ENCODE results near the gene MKX. TPM values are rescaled to one million over a fixed set of nuclear protein-coding genes. Genes with fewer than 3 reads are reported as not detected.

Gene MKX, protein sequence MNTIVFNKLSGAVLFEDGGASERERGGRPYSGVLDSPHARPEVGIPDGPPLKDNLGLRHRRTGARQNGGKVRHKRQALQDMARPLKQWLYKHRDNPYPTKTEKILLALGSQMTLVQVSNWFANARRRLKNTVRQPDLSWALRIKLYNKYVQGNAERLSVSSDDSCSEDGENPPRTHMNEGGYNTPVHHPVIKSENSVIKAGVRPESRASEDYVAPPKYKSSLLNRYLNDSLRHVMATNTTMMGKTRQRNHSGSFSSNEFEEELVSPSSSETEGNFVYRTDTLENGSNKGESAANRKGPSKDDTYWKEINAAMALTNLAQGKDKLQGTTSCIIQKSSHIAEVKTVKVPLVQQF
- not detected for total RNA-seq (2013)
- polyA plus RNA-seq = not detected
- not detected in 2 replicates for polyA minus RNA-seq
- total RNA-seq = 0 to 0.46 (median 0.08) reads per million in 11 experiments

DNA sequence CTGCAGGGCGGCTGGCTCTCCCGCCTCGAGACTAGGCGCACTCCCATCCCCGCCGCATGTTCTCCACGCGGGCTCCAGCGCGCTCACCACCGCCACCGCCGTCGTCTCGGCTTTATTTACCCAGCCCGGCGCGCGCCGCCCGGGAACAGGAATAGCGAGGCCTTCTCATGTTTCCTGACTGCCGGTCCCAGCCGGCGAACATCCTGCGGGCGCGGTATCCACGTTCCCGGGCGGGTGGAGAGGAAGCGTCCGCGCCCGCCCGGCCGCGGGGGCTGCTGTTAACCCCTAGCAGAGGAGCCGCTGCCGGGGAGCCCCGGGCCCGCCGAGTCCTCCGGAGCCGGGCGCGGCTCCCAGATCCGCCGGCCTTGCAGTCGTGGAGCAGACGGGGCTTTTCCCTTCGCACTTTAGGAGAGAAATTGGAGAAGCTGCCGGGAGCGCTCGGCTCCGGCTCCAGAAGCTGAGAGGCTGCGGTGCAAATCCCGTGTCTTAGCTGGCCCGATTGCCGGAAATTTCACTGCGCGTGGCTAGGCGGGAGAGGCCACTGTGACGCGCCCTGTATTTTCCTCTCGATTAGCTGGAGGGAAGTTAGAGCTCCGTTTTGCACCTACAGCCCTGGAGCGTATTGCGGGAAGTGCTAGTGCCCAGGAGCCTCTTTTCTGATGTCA is at the start of gene MKX:
Gene MKX (minus strand): TSS at position 88 of the 665 bp plus-strand sequence. CDS start 2,404 bp downstream, outside the sequence.
- Histone ChIP-seq H3K27ac (ENCODE audit: low read depth in 1 of 2, low read length in 2 of 2) (no peak within 1 kb of the TSS), H3K4me3 (replicated peaks in 1 of 3; ENCODE audit: low read depth in 2 of 3, low read length in 3 of 3) (peak within 1 kb of the TSS in 1 of 3 experiments; percentile 87), H3K27me3 (ENCODE audit: control insufficient read depth in 2 of 2, insufficient read depth in 2 of 2, low read length in 2 of 2) (peaks cover 84 to 95% of the 10 kb centered on the region in 2 donors), H4K20me1 (ENCODE audit: insufficient read depth, low read length) (no peaks in the 10 kb centered on the region), H3K9me3 (replicated peaks in 1 of 2; ENCODE audit: control insufficient read depth in 1 of 2, insufficient read depth in 1 of 2, low read length in 2 of 2) (peaks cover 0 to 43% of the 10 kb centered on the region in 2 donors), H2AFZ (ENCODE audit: insufficient read depth, low read depth, low read length, poor library complexity, severe bottlenecking) (peak within 1 kb of the TSS; percentile 60), H3K9ac (ENCODE audit: insufficient read depth, low read length, poor library complexity, severe bottlenecking) (peak within 1 kb of the TSS; percentile 9), H3K4me1 (ENCODE audit: control insufficient read depth in 1 of 2, insufficient read depth in 2 of 2, low read length in 2 of 2) (peaks cover 53 to 58% of the 10 kb centered on the region in 2 donors), H3K36me3 (replicated peaks in 1 of 2; ENCODE audit: control insufficient read depth in 1 of 2, insufficient read depth in 2 of 2, low read length in 2 of 2) (no peaks in the 10 kb centered on the region), H3K79me2 (ENCODE audit: insufficient read depth, low read length) (no peaks in the 10 kb centered on the region), H3K4me2 (replicated peaks; ENCODE audit: extremely low read depth, low read length, poor library complexity, severe bottlenecking) (peak within 1 kb of the TSS; percentile 98)
- TF ChIP-seq, protein P1, sequence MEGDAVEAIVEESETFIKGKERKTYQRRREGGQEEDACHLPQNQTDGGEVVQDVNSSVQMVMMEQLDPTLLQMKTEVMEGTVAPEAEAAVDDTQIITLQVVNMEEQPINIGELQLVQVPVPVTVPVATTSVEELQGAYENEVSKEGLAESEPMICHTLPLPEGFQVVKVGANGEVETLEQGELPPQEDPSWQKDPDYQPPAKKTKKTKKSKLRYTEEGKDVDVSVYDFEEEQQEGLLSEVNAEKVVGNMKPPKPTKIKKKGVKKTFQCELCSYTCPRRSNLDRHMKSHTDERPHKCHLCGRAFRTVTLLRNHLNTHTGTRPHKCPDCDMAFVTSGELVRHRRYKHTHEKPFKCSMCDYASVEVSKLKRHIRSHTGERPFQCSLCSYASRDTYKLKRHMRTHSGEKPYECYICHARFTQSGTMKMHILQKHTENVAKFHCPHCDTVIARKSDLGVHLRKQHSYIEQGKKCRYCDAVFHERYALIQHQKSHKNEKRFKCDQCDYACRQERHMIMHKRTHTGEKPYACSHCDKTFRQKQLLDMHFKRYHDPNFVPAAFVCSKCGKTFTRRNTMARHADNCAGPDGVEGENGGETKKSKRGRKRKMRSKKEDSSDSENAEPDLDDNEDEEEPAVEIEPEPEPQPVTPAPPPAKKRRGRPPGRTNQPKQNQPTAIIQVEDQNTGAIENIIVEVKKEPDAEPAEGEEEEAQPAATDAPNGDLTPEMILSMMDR (IDR thresholded peaks at IDR 0.05) = no peak
- Mint-ChIP-seq H3K36me3 (peaks cover 0 to 9% of the 10 kb centered on the region in 2 donors), H3K4me1 (peaks cover 49% of the 10 kb centered on the region), H3K27ac (peak within 1 kb of the TSS in 1 of 7 donors; percentile 41), H3K4me3 (peak within 1 kb of the TSS; percentile 93 to 96), H3K9me3 (peaks cover 0 to 26% (median 14%) of the 10 kb centered on the region in 7 donors), H3K27me3 (ENCODE audit: low read depth in 3 of 3) (peaks cover 75 to 93% (median 78%) of the 10 kb centered on the region in 3 donors)
- WGBS (ENCODE audit: insufficient coverage) = 1% methylated on average over 69 of the region's 69 CpGs
- no peak for DNase-seq
- intact Hi-C loops (cut with micrococcal nuclease) = loop anchor here (10.0 kb wide), 2 partner anchors 639 to 649 kb away; no protein-coding TSS in a partner anchor

DNA sequence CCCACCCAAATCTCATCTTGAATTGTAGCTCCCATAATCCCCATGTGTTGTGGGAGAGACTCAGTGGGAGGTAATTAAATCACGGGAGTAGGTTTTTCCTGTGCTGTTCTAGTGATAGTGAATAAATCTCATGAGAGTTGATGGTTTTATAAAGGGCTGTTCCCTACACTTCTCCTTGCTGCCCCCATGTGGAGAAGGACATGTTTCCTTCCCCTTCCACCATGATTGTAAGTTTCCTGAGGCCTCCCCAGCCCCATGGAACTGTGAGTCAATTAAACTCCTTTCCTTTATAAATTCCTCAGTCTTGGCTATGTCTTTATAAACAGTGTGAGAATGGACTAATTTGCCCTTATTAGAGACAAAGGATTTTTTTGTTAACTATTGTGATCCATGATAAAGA is 48.5 kb upstream of the MKX start:
- H3K4me3 ChIP-seq (replicated peaks in 1 of 3; ENCODE audit: low read depth in 2 of 3, low read length in 3 of 3) = no peak overlapping the region
- no peaks in the 10 kb centered on the region for H3K9me3 ChIP-seq (replicated peaks in 1 of 2; ENCODE audit: control insufficient read depth in 1 of 2, insufficient read depth in 1 of 2, low read length in 2 of 2)
- H4K20me1 ChIP-seq (ENCODE audit: insufficient read depth, low read length) = no peaks in the 10 kb centered on the region
- no peak overlapping the region for H2AFZ ChIP-seq (ENCODE audit: insufficient read depth, low read depth, low read length, poor library complexity, severe bottlenecking)
- no peak for DNase-seq
- no peaks in the 10 kb centered on the region for H3K79me2 ChIP-seq (ENCODE audit: insufficient read depth, low read length)
- no CpG with 5 or more reads among the region's 1 CpG for WGBS (ENCODE audit: insufficient coverage)
- no peaks in the 10 kb centered on the region for H3K36me3 ChIP-seq (replicated peaks in 1 of 2; ENCODE audit: control insufficient read depth in 1 of 2, insufficient read depth in 2 of 2, low read length in 2 of 2)
- Mint-ChIP-seq H3K36me3 (no peaks in the 10 kb centered on the region), H3K4me3 (no peak overlapping the region), H3K9me3 (peaks cover 0 to 6% (median 4%) of the 10 kb centered on the region in 7 donors), H3K27me3 (ENCODE audit: low read depth in 3 of 3) (peaks cover 0 to 6% (median 6%) of the 10 kb centered on the region in 3 donors), H3K27ac (no peak overlapping the region), H3K4me1 (no peaks in the 10 kb centered on the region)
- no peak overlapping the region for H3K4me2 ChIP-seq (replicated peaks; ENCODE audit: extremely low read depth, low read length, poor library complexity, severe bottlenecking)
- intact Hi-C loops (cut with micrococcal nuclease) = no loop called here
- TF ChIP-seq, protein P1 (IDR thresholded peaks at IDR 0.05) = no peak
- no peak overlapping the region for H3K9ac ChIP-seq (ENCODE audit: insufficient read depth, low read length, poor library complexity, severe bottlenecking)
- H3K27me3 ChIP-seq (ENCODE audit: control insufficient read depth in 2 of 2, insufficient read depth in 2 of 2, low read length in 2 of 2) = no peaks in the 10 kb centered on the region
- H3K4me1 ChIP-seq (ENCODE audit: control insufficient read depth in 1 of 2, insufficient read depth in 2 of 2, low read length in 2 of 2) = no peaks in the 10 kb centered on the region
- no peak overlapping the region for H3K27ac ChIP-seq (ENCODE audit: low read depth in 1 of 2, low read length in 2 of 2)
